Activated CD8-positive, alpha-beta T cell treated with anti-CD3 and anti-CD28 coated beads, Interleukin-2, amount 10 ng/mL, durations not matched to agents 7 days and 5 days (primary cell): ENCODE data around the gene FAM162B. TPM values are rescaled to one million over a fixed set of nuclear protein-coding genes. Genes with fewer than 3 reads are reported as not detected.

Experiments used
- ATAC-seq: fragments of 150-1000 bp; cut with Tn5 transposase; one replicate; pipeline ENCODE4 v1.10.0; 2021; ENCODE audit warnings: moderate library complexity
- CTCF ChIA-PET: fragments of 350-600 bp; sonication (Branson Sonifier 250); formaldehyde crosslinking; loops from one replicate; lab custom pipeline; 2021; ENCODE audit warnings: antibody characterized with exemption; lab: Charles Lee
- POLR2A ChIA-PET: fragments of 350-600 bp; sonication (Branson Sonifier 250); formaldehyde crosslinking; loops from one replicate; lab custom pipeline; 2021; ENCODE audit warnings: antibody characterized with exemption; lab: Charles Lee
- DNase-seq: peaks from one replicate; pipeline ENCODE4 v3.0.0-alpha.2; 2020
- H3K27ac Mint-ChIP-seq: one replicate; pipeline ENCODE4 v1.8.0; 2021; ENCODE audit warnings: mild to moderate bottlenecking, mixed read lengths
- H3K27me3 Mint-ChIP-seq: one replicate; pipeline ENCODE4 v1.8.0; 2021; ENCODE audit warnings: low read depth, mixed read lengths
- H3K36me3 Mint-ChIP-seq: one replicate; pipeline ENCODE4 v1.8.0; 2021; ENCODE audit warnings: low read depth, mixed read lengths
- H3K4me1 Mint-ChIP-seq: one replicate; pipeline ENCODE4 v1.8.0; 2021; ENCODE audit warnings: low read depth, mixed read lengths
- H3K4me3 Mint-ChIP-seq: one replicate; pipeline ENCODE4 v1.8.0; 2021; ENCODE audit warnings: mild to moderate bottlenecking, mixed read lengths
- H3K9me3 Mint-ChIP-seq: one replicate; pipeline ENCODE4 v1.8.0; 2022; ENCODE audit warnings: mixed read lengths; ENCODE audit not compliant: insufficient read depth
- total RNA-seq, 2 experiments: library from RNA; stranded (reverse); gene quantifications; one replicate each; pipeline ENCODE4 v1.2.3, GENCODE V29; 2021

The FAM162B gene
- not detected for total RNA-seq

GRCh38 chr6:116764961-116765841, at the start of gene FAM162B:
TSS of gene FAM162B (minus strand) at chr6:116765719. CDS start at chr6:116765576, 143 bp downstream.
- CTCF ChIA-PET, result interaction anchor here (1.7 kb wide), 1 partner anchor 10 kb away, joined by 4 read pairs; no protein-coding TSS in a partner anchor
- Mint-ChIP-seq H3K27me3 (peaks cover 46% of the 10 kb centered on the region), H3K36me3 (no peaks in the 10 kb centered on the region), H3K9me3 (no peaks in the 10 kb centered on the region), H3K4me3 (peak within 1 kb of the TSS; percentile 69), H3K4me1 (peaks cover 10% of the 10 kb centered on the region), H3K27ac (no peak within 1 kb of the TSS)
- DNase-seq, result no peak
- ATAC-seq, result peak; percentile 64
- POLR2A ChIA-PET, result no interaction called here

DNA sequence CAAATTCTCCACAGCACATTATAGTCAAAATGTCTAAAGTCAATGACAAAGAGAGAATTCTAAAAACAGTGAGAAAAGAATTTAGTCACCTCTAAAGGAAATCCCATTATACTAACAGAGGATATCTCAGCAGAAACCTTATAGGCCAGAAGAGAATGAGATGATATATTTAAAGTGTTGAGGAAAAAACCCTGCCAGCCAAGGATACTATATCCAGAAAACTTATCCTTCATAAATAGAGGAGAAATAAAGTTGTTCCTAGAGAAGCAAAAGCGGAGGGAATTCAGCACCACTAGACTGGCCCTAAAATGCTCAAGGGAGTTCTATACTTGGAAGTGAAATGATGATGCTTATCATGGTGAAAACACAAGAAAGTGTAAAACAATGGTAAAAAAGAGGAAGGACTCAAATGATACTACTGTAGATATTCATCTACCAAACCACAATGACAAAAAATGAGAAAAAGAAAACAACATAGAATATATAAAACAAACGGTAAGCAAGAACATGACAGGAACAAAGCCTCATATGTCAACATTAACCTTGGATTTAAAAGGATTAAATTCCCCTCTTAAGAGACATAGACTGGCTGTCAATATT, 46.6 kb upstream of the FAM162B start:
- Mint-ChIP-seq H3K27ac (no peak overlapping the region), H3K36me3 (no peaks in the 10 kb centered on the region), H3K27me3 (no peaks in the 10 kb centered on the region), H3K4me3 (no peak overlapping the region), H3K4me1 (no peaks in the 10 kb centered on the region), H3K9me3 (no peaks in the 10 kb centered on the region)
- ChIA-PET CTCF (no interaction called here), POLR2A (no interaction called here)
- no peak for ATAC-seq
- DNase-seq, result no peak

GRCh38 chr6:116801971-116802370, 36.5 kb upstream of the FAM162B start:
- no peak for DNase-seq
- no peaks in the 10 kb centered on the region for H3K36me3 Mint-ChIP-seq
- no peaks in the 10 kb centered on the region for H3K9me3 Mint-ChIP-seq
- ChIA-PET POLR2A (no interaction called here), CTCF (no interaction called here)
- no peak overlapping the region for H3K27ac Mint-ChIP-seq
- no peaks in the 10 kb centered on the region for H3K4me1 Mint-ChIP-seq
- ATAC-seq, result no peak
- H3K27me3 Mint-ChIP-seq, result peaks cover 11% of the 10 kb centered on the region
- H3K4me3 Mint-ChIP-seq, result no peak overlapping the region

DNA sequence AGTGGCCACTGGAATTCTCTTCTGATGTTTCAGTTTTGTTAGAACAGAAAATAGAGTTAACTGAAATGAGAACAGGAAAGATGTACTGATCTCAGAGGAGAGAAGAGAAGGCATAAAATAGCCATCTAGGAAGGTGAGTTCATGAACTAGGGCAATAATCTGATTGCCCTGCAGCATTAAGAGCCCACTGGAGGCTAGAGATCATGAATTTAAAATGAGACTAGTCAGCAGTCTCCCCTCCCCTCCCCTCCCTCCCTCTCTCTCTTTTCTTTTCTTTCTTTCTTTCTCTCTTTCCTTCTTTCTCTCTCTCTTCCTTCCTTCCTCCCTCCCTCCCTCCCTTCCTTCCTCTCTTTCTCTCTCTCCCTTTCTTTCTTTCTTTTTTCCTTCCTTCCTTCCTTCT, 34.4 kb upstream of the FAM162B start:
- DNase-seq (no peak), ATAC-seq (no peak)
- POLR2A ChIA-PET, result no interaction called here
- CTCF ChIA-PET, result no interaction called here
- Mint-ChIP-seq H3K27ac (no peak overlapping the region), H3K4me3 (no peak overlapping the region), H3K36me3 (no peaks in the 10 kb centered on the region), H3K9me3 (no peaks in the 10 kb centered on the region), H3K27me3 (peaks cover 11% of the 10 kb centered on the region), H3K4me1 (no peaks in the 10 kb centered on the region)

DNA sequence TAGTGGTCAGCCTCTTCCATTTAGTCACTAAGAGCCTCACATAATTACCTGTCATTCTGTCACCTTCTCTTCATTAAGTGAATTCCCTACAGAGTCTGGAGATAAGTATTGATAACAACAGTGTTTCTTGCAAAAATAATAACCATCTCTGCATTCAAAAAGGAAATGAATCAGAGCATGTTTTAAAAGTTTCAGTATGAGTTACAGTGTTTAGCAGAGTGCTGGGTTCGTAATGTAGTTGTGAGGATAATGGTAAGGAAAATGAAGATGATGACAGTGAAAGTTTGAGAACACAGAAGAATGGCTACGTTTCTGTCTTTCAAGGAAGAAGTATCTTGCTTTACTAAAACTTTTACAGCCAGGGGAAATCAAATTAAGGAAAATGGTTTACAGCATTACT, 32.1 kb upstream of the FAM162B start:
- CTCF ChIA-PET, result no interaction called here
- Mint-ChIP-seq H3K4me1 (no peaks in the 10 kb centered on the region), H3K9me3 (no peaks in the 10 kb centered on the region), H3K36me3 (no peaks in the 10 kb centered on the region), H3K27me3 (peaks cover 6% of the 10 kb centered on the region), H3K4me3 (no peak overlapping the region), H3K27ac (no peak overlapping the region)
- DNase-seq, result no peak
- POLR2A ChIA-PET, result no interaction called here
- no peak for ATAC-seq

DNA sequence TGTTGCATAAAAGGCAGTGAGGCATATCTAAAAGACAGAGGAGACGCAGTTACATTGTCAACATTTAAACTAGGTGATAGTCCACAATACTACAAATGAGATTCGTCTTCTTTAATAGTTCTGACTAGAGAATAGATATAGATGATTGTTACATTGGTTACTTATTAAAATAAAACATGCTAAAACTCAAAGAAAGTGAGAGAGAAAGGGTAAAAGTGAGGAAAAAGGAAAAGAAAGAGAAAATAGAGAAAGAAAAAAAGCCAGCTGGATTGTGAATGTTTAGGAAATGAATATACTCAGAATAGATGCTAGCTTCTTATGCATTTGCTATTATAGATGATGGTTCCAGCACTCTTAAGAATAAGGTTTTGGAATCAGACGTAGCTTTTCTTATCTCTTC, 27.7 kb upstream of the FAM162B start:
- CTCF ChIA-PET, result no interaction called here
- POLR2A ChIA-PET, result no interaction called here

GRCh38 chr6:116783852-116784251, 18.3 kb upstream of the FAM162B start:
- ATAC-seq, result no peak
- Mint-ChIP-seq H3K4me3 (no peak overlapping the region), H3K9me3 (no peaks in the 10 kb centered on the region), H3K27me3 (peaks cover 2% of the 10 kb centered on the region), H3K27ac (no peak overlapping the region), H3K36me3 (no peaks in the 10 kb centered on the region), H3K4me1 (no peaks in the 10 kb centered on the region)
- ChIA-PET CTCF (no interaction called here), POLR2A (no interaction called here)
- no peak for DNase-seq

More for the DNA sequence above, 27.7 kb upstream of the FAM162B start:
- DNase-seq (no peak), ATAC-seq (no peak)
- no peaks in the 10 kb centered on the region for H3K4me1 Mint-ChIP-seq
- H3K27ac Mint-ChIP-seq, result no peak overlapping the region
- H3K4me3 Mint-ChIP-seq, result no peak overlapping the region
- H3K36me3 Mint-ChIP-seq, result no peaks in the 10 kb centered on the region
- no peaks in the 10 kb centered on the region for H3K9me3 Mint-ChIP-seq
- peaks cover 2% of the 10 kb centered on the region for H3K27me3 Mint-ChIP-seq

GRCh38 chr6:116779573-116780164, 14.2 kb upstream of the FAM162B start:
- ChIA-PET POLR2A (no interaction called here), CTCF (no interaction called here)
- no peak for ATAC-seq

GRCh38 chr6:116773886-116774285, 8.4 kb upstream of the FAM162B start:
- H3K36me3 Mint-ChIP-seq, result no peaks in the 10 kb centered on the region
- no peak for DNase-seq
- CTCF ChIA-PET, result no interaction called here

More at GRCh38 chr6:116779573-116780164, 14.2 kb upstream of the FAM162B start:
- H3K4me1 Mint-ChIP-seq, result no peaks in the 10 kb centered on the region
- H3K36me3 Mint-ChIP-seq, result no peaks in the 10 kb centered on the region
- peaks cover 2% of the 10 kb centered on the region for H3K27me3 Mint-ChIP-seq
- DNase-seq, result no peak
- H3K4me3 Mint-ChIP-seq, result no peak overlapping the region
- H3K9me3 Mint-ChIP-seq, result no peaks in the 10 kb centered on the region
- no peak overlapping the region for H3K27ac Mint-ChIP-seq

GRCh38 chr6:116772450-116772849, 6.9 kb upstream of the FAM162B start:
- CTCF ChIA-PET, result no interaction called here
- ATAC-seq (no peak), DNase-seq (no peak)
- no peaks in the 10 kb centered on the region for H3K36me3 Mint-ChIP-seq
- no peaks in the 10 kb centered on the region for H3K9me3 Mint-ChIP-seq
- POLR2A ChIA-PET, result no interaction called here
- H3K27ac Mint-ChIP-seq, result no peak overlapping the region
- peaks cover 10% of the 10 kb centered on the region for H3K27me3 Mint-ChIP-seq
- H3K4me1 Mint-ChIP-seq, result no peaks in the 10 kb centered on the region
- no peak overlapping the region for H3K4me3 Mint-ChIP-seq

More at GRCh38 chr6:116773886-116774285, 8.4 kb upstream of the FAM162B start:
- POLR2A ChIA-PET, result no interaction called here
- H3K27ac Mint-ChIP-seq, result no peak overlapping the region
- no peak overlapping the region for H3K4me3 Mint-ChIP-seq
- ATAC-seq, result no peak
- H3K4me1 Mint-ChIP-seq, result no peaks in the 10 kb centered on the region
- H3K9me3 Mint-ChIP-seq, result no peaks in the 10 kb centered on the region
- H3K27me3 Mint-ChIP-seq, result peaks cover 6% of the 10 kb centered on the region

DNA sequence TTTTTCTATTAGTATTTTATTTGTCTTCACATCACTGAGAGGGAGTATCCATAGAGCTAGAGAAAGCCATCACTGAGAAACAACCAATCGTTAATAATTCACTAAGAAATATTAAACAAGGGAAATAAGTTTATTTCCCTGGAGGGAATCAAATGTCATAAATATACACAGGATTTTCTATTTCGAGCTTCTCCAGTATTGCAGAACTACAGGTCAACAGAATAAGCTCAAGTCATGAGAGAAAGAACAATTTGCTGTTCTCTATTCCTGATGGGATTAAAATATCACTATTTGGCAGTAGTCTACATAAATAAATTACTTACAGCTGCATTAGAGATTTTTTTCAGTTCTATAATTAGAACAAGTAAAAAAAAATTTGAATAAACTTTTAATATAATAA, 2.2 kb upstream of the FAM162B start:
- no peak for ATAC-seq
- CTCF ChIA-PET, result interaction anchor here (1.8 kb wide), 1 partner anchor 12 kb away, joined by 4 read pairs; no protein-coding TSS in a partner anchor
- H3K27me3 Mint-ChIP-seq, result peaks cover 44% of the 10 kb centered on the region
- H3K9me3 Mint-ChIP-seq, result no peaks in the 10 kb centered on the region
- no peak overlapping the region for H3K27ac Mint-ChIP-seq
- H3K4me3 Mint-ChIP-seq, result no peak overlapping the region
- DNase-seq, result no peak
- peaks cover 10% of the 10 kb centered on the region for H3K4me1 Mint-ChIP-seq
- POLR2A ChIA-PET, result no interaction called here
- no peaks in the 10 kb centered on the region for H3K36me3 Mint-ChIP-seq
